Measurements from ENCODE around the gene HK3. TPM values are rescaled to one million over a fixed set of nuclear protein-coding genes. Genes with fewer than 3 reads are reported as not detected.

HK3 gene
- total RNA-seq, 1 donor from 2014 or later: 61.2 TPM

DNA sequence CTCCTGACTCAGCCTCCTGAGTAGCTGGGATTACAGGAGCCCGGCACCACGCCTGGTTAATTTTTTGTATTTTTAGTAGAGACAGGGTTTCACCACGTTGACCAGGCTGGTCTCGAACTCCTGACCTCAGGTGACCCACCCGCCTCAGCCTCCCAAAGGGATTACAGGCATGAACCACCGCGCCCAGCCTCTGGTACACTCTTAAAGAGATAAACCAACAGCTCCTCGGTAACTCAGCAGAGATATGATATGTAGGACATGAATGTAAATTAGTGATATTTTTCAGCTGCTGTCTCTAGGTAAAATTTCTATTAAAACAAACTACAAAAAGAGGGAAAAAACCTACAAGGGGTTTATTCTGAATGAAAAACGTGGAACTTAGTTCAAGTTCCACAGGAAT lies 42.8 kb upstream of the HK3 start:
- TF ChIP-seq, protein P1, sequence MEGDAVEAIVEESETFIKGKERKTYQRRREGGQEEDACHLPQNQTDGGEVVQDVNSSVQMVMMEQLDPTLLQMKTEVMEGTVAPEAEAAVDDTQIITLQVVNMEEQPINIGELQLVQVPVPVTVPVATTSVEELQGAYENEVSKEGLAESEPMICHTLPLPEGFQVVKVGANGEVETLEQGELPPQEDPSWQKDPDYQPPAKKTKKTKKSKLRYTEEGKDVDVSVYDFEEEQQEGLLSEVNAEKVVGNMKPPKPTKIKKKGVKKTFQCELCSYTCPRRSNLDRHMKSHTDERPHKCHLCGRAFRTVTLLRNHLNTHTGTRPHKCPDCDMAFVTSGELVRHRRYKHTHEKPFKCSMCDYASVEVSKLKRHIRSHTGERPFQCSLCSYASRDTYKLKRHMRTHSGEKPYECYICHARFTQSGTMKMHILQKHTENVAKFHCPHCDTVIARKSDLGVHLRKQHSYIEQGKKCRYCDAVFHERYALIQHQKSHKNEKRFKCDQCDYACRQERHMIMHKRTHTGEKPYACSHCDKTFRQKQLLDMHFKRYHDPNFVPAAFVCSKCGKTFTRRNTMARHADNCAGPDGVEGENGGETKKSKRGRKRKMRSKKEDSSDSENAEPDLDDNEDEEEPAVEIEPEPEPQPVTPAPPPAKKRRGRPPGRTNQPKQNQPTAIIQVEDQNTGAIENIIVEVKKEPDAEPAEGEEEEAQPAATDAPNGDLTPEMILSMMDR (IDR thresholded peaks at IDR 0.05): no peak
- intact Hi-C loops (cut with DNase I): no loop called here
- H3K4me3 ChIP-seq: no peak overlapping the region
- no peak overlapping the region for H3K27ac ChIP-seq
- peaks cover 92% of the 10 kb centered on the region for H3K36me3 ChIP-seq
- no peak for DNase-seq
- no peaks in the 10 kb centered on the region for H3K27me3 ChIP-seq (ENCODE audit: low read depth)
- no peak for ATAC-seq
- no peaks in the 10 kb centered on the region for H3K9me3 ChIP-seq
- H3K4me1 ChIP-seq: no peaks in the 10 kb centered on the region

DNA sequence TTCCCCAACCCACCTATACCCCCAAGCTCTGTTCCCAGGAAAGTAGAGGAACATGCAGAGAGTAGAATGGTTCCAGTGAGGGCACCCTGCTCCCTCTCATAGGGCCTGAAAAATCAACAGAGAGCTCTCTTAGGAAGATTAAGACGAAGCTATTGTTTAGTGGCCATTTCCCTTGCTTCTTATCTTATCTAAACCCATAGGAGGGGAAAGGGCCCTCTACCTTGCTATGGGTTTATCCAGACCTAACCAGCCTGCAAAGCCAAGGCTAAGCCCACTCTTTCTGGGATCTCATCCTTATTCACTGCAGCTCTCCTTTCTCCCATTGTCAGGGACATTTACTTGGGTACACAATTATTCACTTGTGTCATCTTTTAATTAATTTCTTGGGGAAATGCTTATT lies 39.3 kb upstream of the HK3 start:
- no peaks in the 10 kb centered on the region for H3K4me1 ChIP-seq
- H3K27ac ChIP-seq: no peak overlapping the region
- no peak for DNase-seq
- TF ChIP-seq, protein P1 (IDR thresholded peaks at IDR 0.05): no peak
- H3K36me3 ChIP-seq: peaks cover 89% of the 10 kb centered on the region
- intact Hi-C loops (cut with DNase I): no loop called here
- no peaks in the 10 kb centered on the region for H3K9me3 ChIP-seq
- H3K4me3 ChIP-seq: no peak overlapping the region
- H3K27me3 ChIP-seq (ENCODE audit: low read depth): no peaks in the 10 kb centered on the region
- no peak for ATAC-seq

GRCh38 chr5:176935017-176935416 lies 35.9 kb upstream of the HK3 start:
- ATAC-seq: no peak
- H3K36me3 ChIP-seq: peaks cover 87% of the 10 kb centered on the region
- intact Hi-C loops (cut with DNase I): no loop called here

GRCh38 chr5:176934309-176934930 lies 35.3 kb upstream of the HK3 start:
- H3K36me3 ChIP-seq: peaks cover 81% of the 10 kb centered on the region
- no peaks in the 10 kb centered on the region for H3K9me3 ChIP-seq
- DNase-seq: no peak
- intact Hi-C loops (cut with DNase I): no loop called here
- H3K4me3 ChIP-seq: no peak overlapping the region
- no peak for ATAC-seq
- TF ChIP-seq, protein P1 (IDR thresholded peaks at IDR 0.05): no peak
- H3K27me3 ChIP-seq (ENCODE audit: low read depth): no peaks in the 10 kb centered on the region
- H3K27ac ChIP-seq: no peak overlapping the region
- H3K4me1 ChIP-seq: no peaks in the 10 kb centered on the region

More at GRCh38 chr5:176935017-176935416, 35.9 kb upstream of the HK3 start:
- H3K4me1 ChIP-seq: no peaks in the 10 kb centered on the region
- TF ChIP-seq, protein P1 (IDR thresholded peaks at IDR 0.05): no peak
- H3K27ac ChIP-seq: no peak overlapping the region
- H3K4me3 ChIP-seq: no peak overlapping the region
- no peaks in the 10 kb centered on the region for H3K27me3 ChIP-seq (ENCODE audit: low read depth)
- no peaks in the 10 kb centered on the region for H3K9me3 ChIP-seq
- DNase-seq: no peak

- Histone ChIP-seq H3K9me3 (no peaks in the 10 kb centered on the region), H3K36me3 (peaks cover 42% of the 10 kb centered on the region), H3K27me3 (ENCODE audit: low read depth) (no peaks in the 10 kb centered on the region), H3K4me3 (no peak overlapping the region), H3K4me1 (no peaks in the 10 kb centered on the region), H3K27ac (no peak overlapping the region)
- intact Hi-C loops (cut with DNase I): no loop called here
- DNase-seq (no peak), ATAC-seq (no peak)
- TF ChIP-seq, protein P1 (IDR thresholded peaks at IDR 0.05): no peak
Measured at GRCh38 chr5:176929654-176930053, 30.5 kb upstream of the HK3 start.
